Activated naive CD4-positive, alpha-beta T cell treated with anti-CD3 and anti-CD28 coated beads, Interleukin-2, amount 10 ng/mL, durations not matched to agents 7 days and 5 days (primary cell): ENCODE data around the gene ZNF134.
A peak's percentile ranks its signal among the peaks of the same experiment; 100 is the strongest.

Experiments
- CTCF ChIA-PET: fragments of 350-600 bp; sonication (Branson Sonifier 250); formaldehyde crosslinking; loops from one replicate; lab custom pipeline; 2021; ENCODE audit warnings: antibody characterized with exemption; lab: Charles Lee
- DNase-seq: peaks from one replicate; pipeline ENCODE4 v3.0.0-alpha.2; 2020
- H3K27ac Mint-ChIP-seq: one replicate; pipeline ENCODE4 v1.8.0; 2021; ENCODE audit warnings: mild to moderate bottlenecking, moderate library complexity, mixed read lengths
- H3K27me3 Mint-ChIP-seq: one replicate; pipeline ENCODE4 v1.8.0; 2021; ENCODE audit warnings: mild to moderate bottlenecking, mixed read lengths
- H3K36me3 Mint-ChIP-seq: one replicate; pipeline ENCODE4 v1.8.0; 2021; ENCODE audit warnings: mixed read lengths
- H3K4me1 Mint-ChIP-seq: one replicate; pipeline ENCODE4 v1.8.0; 2021; ENCODE audit warnings: mixed read lengths
- H3K4me3 Mint-ChIP-seq: one replicate; pipeline ENCODE4 v1.8.0; 2021; ENCODE audit warnings: mild to moderate bottlenecking, moderate library complexity, mixed read lengths
- H3K9me3 Mint-ChIP-seq: one replicate; pipeline ENCODE4 v1.8.0; 2021; ENCODE audit warnings: mixed read lengths

ZNF134 gene

GRCh38 chr19:57611113-57611512 lies 2.9 kb upstream of the ZNF134 start:
- Mint-ChIP-seq H3K27me3 (no peaks in the 10 kb centered on the region), H3K4me1 (peaks cover 22% of the 10 kb centered on the region), H3K36me3 (peaks cover 45% of the 10 kb centered on the region), H3K4me3 (no peak overlapping the region), H3K9me3 (peaks cover 60% of the 10 kb centered on the region), H3K27ac (no peak overlapping the region)
- DNase-seq = no peak
- CTCF ChIA-PET = no interaction called here

DNA sequence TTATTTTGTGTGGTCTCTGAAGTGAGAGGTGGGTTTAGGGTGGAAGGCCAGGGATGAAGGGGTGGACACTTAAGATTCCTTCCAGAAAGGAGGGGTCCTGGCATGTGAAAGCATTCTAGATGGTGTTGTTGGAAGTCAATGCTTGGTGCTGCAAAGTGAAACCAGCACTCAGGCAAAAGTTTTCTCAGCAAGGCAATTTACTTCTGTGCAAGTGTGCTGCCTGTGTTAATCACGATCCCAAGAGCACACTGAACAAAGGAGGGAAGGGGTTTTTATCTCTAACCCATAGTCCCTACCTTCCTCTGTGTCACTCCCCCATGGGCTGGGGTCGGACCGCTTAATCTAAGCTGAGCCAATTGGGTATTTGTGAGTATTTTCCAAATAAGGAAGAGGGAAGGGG lies 1.3 kb downstream of the ZNF134 start:
- H3K4me1 Mint-ChIP-seq = peaks cover 22% of the 10 kb centered on the region
- CTCF ChIA-PET = no interaction called here

GRCh38 chr19:57620673-57621348 lies 6.8 kb downstream of the ZNF134 start:
- no peak for DNase-seq
- H3K9me3 Mint-ChIP-seq = peaks cover 89% of the 10 kb centered on the region
- CTCF ChIA-PET = no interaction called here
- peaks cover 93% of the 10 kb centered on the region for H3K36me3 Mint-ChIP-seq
- H3K27me3 Mint-ChIP-seq = no peaks in the 10 kb centered on the region
- no peak overlapping the region for H3K4me3 Mint-ChIP-seq
- peaks cover under 1% of the 10 kb centered on the region for H3K4me1 Mint-ChIP-seq
- peak overlapping the region; percentile 49 for H3K27ac Mint-ChIP-seq

More for the DNA sequence above, 1.3 kb downstream of the ZNF134 start:
- peak overlapping the region; percentile 89 for H3K27ac Mint-ChIP-seq
- peaks cover 63% of the 10 kb centered on the region for H3K36me3 Mint-ChIP-seq
- no peak for DNase-seq
- peak overlapping the region; percentile 83 for H3K4me3 Mint-ChIP-seq
- H3K27me3 Mint-ChIP-seq = no peaks in the 10 kb centered on the region
- peaks cover 75% of the 10 kb centered on the region for H3K9me3 Mint-ChIP-seq

- H3K9me3 Mint-ChIP-seq = peaks cover 77% of the 10 kb centered on the region
- no peak overlapping the region for H3K4me3 Mint-ChIP-seq
- no peak overlapping the region for H3K27ac Mint-ChIP-seq
- no peak for DNase-seq
- no peaks in the 10 kb centered on the region for H3K4me1 Mint-ChIP-seq
- CTCF ChIA-PET = no interaction called here
- H3K27me3 Mint-ChIP-seq = no peaks in the 10 kb centered on the region
- H3K36me3 Mint-ChIP-seq = peaks cover 74% of the 10 kb centered on the region
Measured at GRCh38 chr19:57623091-57623490, 9.0 kb downstream of the ZNF134 start.

GRCh38 chr19:57632987-57633831 lies 19.2 kb downstream of the ZNF134 start, which contains the start of gene ZNF211:
ZNF211 (plus strand) TSS chr19:57633168; CDS start chr19:57633347, 179 bp downstream.
- CTCF ChIA-PET = interaction anchor here (1.0 kb wide), 1 partner anchor 32 kb away, joined by 3 read pairs; no protein-coding TSS in a partner anchor
- Mint-ChIP-seq H3K36me3 (peaks cover 49% of the 10 kb centered on the region), H3K4me1 (peaks cover 24% of the 10 kb centered on the region), H3K27me3 (no peaks in the 10 kb centered on the region), H3K27ac (peak within 1 kb of the TSS; percentile 90), H3K9me3 (peaks cover 36% of the 10 kb centered on the region), H3K4me3 (peak within 1 kb of the TSS; percentile 97)
- peak; percentile 93 for DNase-seq

DNA sequence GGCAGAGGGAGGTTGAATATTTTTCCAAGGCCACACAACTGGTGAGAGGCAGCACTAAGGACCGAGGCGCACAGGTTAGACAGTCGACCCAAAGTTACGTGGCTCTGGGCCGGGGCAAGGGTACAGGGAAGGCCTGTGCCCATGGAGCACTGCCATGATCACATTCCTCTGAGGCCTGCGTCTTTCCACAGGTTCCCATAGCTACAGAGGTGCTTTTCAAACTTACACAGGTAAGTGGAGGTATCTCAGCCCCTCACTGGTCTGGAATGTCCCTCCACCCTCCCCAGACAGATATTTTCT lies 19.7 kb downstream of the ZNF134 start:
- CTCF ChIA-PET = interaction anchor here (1.0 kb wide), 1 partner anchor 32 kb away, joined by 3 read pairs; no protein-coding TSS in a partner anchor
- Mint-ChIP-seq H3K9me3 (peaks cover 40% of the 10 kb centered on the region), H3K36me3 (peaks cover 55% of the 10 kb centered on the region), H3K27me3 (no peaks in the 10 kb centered on the region), H3K27ac (peak overlapping the region; percentile 90), H3K4me1 (peaks cover 24% of the 10 kb centered on the region), H3K4me3 (peak overlapping the region; percentile 97)
- no peak for DNase-seq

GRCh38 chr19:57637379-57637778 lies 23.3 kb downstream of the ZNF134 start:
- no peak for DNase-seq
- peaks cover 85% of the 10 kb centered on the region for H3K36me3 Mint-ChIP-seq
- no peak overlapping the region for H3K27ac Mint-ChIP-seq
- H3K4me3 Mint-ChIP-seq = no peak overlapping the region
- peaks cover 24% of the 10 kb centered on the region for H3K4me1 Mint-ChIP-seq
- no peaks in the 10 kb centered on the region for H3K27me3 Mint-ChIP-seq
- H3K9me3 Mint-ChIP-seq = peaks cover 61% of the 10 kb centered on the region
- CTCF ChIA-PET = no interaction called here

GRCh38 chr19:57641715-57642234 lies 27.7 kb downstream of the ZNF134 start:
- Mint-ChIP-seq H3K27ac (no peak overlapping the region), H3K9me3 (peaks cover 75% of the 10 kb centered on the region), H3K27me3 (no peaks in the 10 kb centered on the region), H3K4me3 (no peak overlapping the region), H3K36me3 (peaks cover 70% of the 10 kb centered on the region), H3K4me1 (no peaks in the 10 kb centered on the region)
- DNase-seq = no peak
- CTCF ChIA-PET = no interaction called here

DNA sequence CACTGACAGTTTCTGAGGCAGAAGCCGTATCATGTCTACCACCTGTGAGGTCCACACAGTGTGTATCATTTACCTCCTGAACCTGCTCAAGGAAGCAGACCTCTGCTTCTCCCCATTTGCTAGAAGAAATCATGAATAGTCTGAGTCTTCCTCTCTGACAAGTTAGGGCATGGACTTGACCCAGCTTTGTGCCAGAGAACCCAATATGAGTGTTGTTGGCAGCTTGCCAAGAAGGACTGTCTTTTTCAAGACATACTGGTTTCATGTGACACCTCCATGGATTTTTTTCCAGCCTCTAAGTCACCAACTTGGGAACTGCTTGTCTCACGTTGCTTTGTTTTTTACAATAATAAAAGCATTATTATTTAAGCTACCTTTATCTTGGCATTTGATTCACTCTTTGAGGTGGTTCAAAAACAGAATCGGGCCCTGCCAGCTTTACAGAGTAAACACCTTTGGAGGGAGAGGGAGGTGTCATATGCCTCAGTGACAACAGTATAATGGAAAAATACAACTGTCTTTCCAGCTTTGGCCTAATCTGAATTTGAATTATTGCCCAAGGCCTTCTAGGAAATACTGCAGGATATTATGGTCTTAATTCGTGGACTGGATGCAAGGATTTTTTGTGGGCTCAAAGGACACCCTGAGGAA lies 28.5 kb downstream of the ZNF134 start:
- H3K9me3 Mint-ChIP-seq = peaks cover 73% of the 10 kb centered on the region
- no peak overlapping the region for H3K27ac Mint-ChIP-seq
- no peaks in the 10 kb centered on the region for H3K27me3 Mint-ChIP-seq
- CTCF ChIA-PET = no interaction called here
- H3K36me3 Mint-ChIP-seq = peaks cover 62% of the 10 kb centered on the region
- no peak for DNase-seq
- H3K4me3 Mint-ChIP-seq = no peak overlapping the region
- H3K4me1 Mint-ChIP-seq = no peaks in the 10 kb centered on the region

DNA sequence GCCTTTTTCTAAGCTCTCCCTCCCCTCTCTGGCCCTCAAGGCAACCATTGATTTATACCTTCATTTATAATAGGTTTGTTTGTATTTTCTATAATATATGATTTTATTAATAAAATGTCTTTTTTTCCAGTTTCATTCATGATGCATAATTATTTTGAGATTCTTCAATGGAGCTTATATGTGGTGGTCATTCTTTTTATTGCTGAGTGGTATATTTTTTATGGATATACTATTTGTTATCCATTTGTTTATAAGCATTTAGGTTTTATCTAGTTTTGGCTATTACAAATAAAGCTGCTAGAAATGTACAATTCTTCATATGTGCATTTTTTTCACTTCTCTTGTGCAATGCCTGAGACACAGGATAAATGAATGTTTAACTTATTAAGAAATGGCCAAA lies 29.7 kb downstream of the ZNF134 start:
- CTCF ChIA-PET = no interaction called here
- DNase-seq = no peak
- no peak overlapping the region for H3K27ac Mint-ChIP-seq
- H3K27me3 Mint-ChIP-seq = no peaks in the 10 kb centered on the region
- no peak overlapping the region for H3K4me3 Mint-ChIP-seq
- peaks cover 75% of the 10 kb centered on the region for H3K9me3 Mint-ChIP-seq
- peaks cover 51% of the 10 kb centered on the region for H3K36me3 Mint-ChIP-seq
- no peaks in the 10 kb centered on the region for H3K4me1 Mint-ChIP-seq

- H3K36me3 Mint-ChIP-seq = peaks cover 7% of the 10 kb centered on the region
- DNase-seq = no peak
Measured at GRCh38 chr19:57648331-57649003, 34.4 kb downstream of the ZNF134 start.

DNA sequence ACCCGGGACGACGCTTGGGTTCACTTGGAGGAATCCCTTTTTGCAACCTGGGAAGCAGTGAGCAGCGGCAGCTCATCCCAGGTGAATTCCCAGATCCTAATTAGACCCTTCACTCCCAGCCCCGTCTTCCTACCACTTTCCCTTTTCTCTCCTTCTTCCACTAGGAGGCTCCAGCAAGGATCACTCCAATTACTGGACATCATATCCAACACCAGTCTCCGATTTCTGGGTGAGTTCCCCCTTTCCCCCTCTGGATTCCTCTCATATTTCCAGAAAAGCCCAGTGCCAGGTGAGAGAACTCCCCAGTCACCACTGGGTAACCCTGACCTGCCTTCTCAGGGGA lies 37.6 kb downstream of the ZNF134 start:
- peaks cover 68% of the 10 kb centered on the region for H3K9me3 Mint-ChIP-seq
- peaks cover 3% of the 10 kb centered on the region for H3K36me3 Mint-ChIP-seq
- CTCF ChIA-PET = no interaction called here
- no peak overlapping the region for H3K4me3 Mint-ChIP-seq
- no peaks in the 10 kb centered on the region for H3K27me3 Mint-ChIP-seq
- no peak overlapping the region for H3K27ac Mint-ChIP-seq
- no peak for DNase-seq
- peaks cover 10% of the 10 kb centered on the region for H3K4me1 Mint-ChIP-seq

More at GRCh38 chr19:57648331-57649003, 34.4 kb downstream of the ZNF134 start:
- CTCF ChIA-PET = no interaction called here
- Mint-ChIP-seq H3K27me3 (no peaks in the 10 kb centered on the region), H3K9me3 (peaks cover 57% of the 10 kb centered on the region), H3K4me3 (no peak overlapping the region), H3K27ac (no peak overlapping the region), H3K4me1 (peaks cover 10% of the 10 kb centered on the region)

GRCh38 chr19:57653689-57654088 lies 39.6 kb downstream of the ZNF134 start:
- CTCF ChIA-PET = no interaction called here
- Mint-ChIP-seq H3K27ac (no peak overlapping the region), H3K4me3 (no peak overlapping the region), H3K4me1 (peaks cover 10% of the 10 kb centered on the region), H3K36me3 (peaks cover 3% of the 10 kb centered on the region), H3K9me3 (peaks cover 54% of the 10 kb centered on the region), H3K27me3 (no peaks in the 10 kb centered on the region)
- DNase-seq = no peak

- Mint-ChIP-seq H3K9me3 (peaks cover 49% of the 10 kb centered on the region), H3K4me3 (no peak overlapping the region), H3K27me3 (no peaks in the 10 kb centered on the region), H3K27ac (no peak overlapping the region), H3K36me3 (peaks cover 3% of the 10 kb centered on the region), H3K4me1 (peaks cover 10% of the 10 kb centered on the region)
- CTCF ChIA-PET = no interaction called here
- no peak for DNase-seq
Measured at GRCh38 chr19:57655443-57655842, 41.4 kb downstream of the ZNF134 start.
